Lower leg skin (tissue), 4 donors: Measurements from ENCODE around the gene TMEM254. TPM values are rescaled to one million over a fixed set of nuclear protein-coding genes. Genes with fewer than 3 reads are reported as not detected.
"Not testable (repeated sequence)": the region's sequence is repeated elsewhere in the genome, so short reads cannot be mapped to it uniquely, and the experiment has no call there.

ENCODE experiments used
- DNase-seq, 2 donors: peaks; one replicate each; pipeline ENCODE4 v3.0.0-alpha.2; 2019; ENCODE audit warnings: low spot score in 2 of 2
- H3K4me3 ChIP-seq: fragments of 200-600 bp; sonication (generic); 2 replicates; pipeline ENCODE4 v1.5.1; 2017; ENCODE audit warnings: mild to moderate bottlenecking, low read depth; ENCODE audit not compliant: poor library complexity, severe bottlenecking
- POLR2A ChIP-seq, 2 donors: fragments of 450-650 bp; IDR thresholded peaks; one replicate each; pipeline ENCODE4 v1.6.1; 2016 to 2017; ENCODE audit warnings: antibody characterized with exemption in 2 of 2, mild to moderate bottlenecking in 1 of 2, moderate library complexity in 1 of 2
- WGBS, 2 donors: methylation state at CpG; one replicate each; pipeline ENCODE4 v1.1.5; 2018; 5-methylcytosine and 5-hydroxymethylcytosine counted together
- intact Hi-C: fragments of 100-400 bp; cut with DNase I; formaldehyde crosslinking; loops from one replicate; pipeline ENCODE4 v1.15.0; 2023; ENCODE audit warnings: low total_unique reads
- total RNA-seq, 4 donors: library from RNA; depleted of rRNA; stranded (reverse); fragments of >200 nt; gene quantifications; one replicate each; pipeline ENCODE4 v1.1.0, GENCODE V29; 2016
- TF ChIP-seq, protein P1 (sequence below), 3 donors: fragments of 450-650 bp; IDR thresholded peaks; one replicate each; pipeline ENCODE4 v1.5.1; 2016; ENCODE audit warnings: antibody characterized with exemption in 3 of 3, mild to moderate bottlenecking in 3 of 3, moderate library complexity in 2 of 3

TMEM254 gene
- total RNA-seq, 4 donors from 2014 or later: 30.9 to 74.4 (median 48.6) TPM

DNA sequence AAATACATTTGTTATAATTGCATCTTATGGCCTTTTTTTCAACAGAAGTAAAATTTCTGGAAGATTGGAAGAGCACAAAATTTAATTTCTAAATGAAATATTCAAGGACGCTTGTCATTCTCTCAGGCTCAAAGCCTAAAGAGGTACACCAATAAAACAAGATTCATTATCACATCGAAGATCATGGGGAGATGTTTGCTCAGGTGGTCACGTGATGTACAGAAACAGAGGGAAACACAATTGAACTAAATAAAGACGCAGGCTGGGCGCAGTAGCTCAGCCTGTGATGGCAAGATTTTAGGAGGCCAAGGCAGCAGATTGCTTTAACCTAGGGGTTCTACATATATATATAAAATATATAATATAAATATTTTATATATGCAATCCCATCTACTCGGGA, 37.3 kb upstream of the TMEM254 start:
- H3K4me3 ChIP-seq: no peak overlapping the region
- TF ChIP-seq, protein P1, sequence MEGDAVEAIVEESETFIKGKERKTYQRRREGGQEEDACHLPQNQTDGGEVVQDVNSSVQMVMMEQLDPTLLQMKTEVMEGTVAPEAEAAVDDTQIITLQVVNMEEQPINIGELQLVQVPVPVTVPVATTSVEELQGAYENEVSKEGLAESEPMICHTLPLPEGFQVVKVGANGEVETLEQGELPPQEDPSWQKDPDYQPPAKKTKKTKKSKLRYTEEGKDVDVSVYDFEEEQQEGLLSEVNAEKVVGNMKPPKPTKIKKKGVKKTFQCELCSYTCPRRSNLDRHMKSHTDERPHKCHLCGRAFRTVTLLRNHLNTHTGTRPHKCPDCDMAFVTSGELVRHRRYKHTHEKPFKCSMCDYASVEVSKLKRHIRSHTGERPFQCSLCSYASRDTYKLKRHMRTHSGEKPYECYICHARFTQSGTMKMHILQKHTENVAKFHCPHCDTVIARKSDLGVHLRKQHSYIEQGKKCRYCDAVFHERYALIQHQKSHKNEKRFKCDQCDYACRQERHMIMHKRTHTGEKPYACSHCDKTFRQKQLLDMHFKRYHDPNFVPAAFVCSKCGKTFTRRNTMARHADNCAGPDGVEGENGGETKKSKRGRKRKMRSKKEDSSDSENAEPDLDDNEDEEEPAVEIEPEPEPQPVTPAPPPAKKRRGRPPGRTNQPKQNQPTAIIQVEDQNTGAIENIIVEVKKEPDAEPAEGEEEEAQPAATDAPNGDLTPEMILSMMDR (IDR thresholded peaks at IDR 0.05): no peak
- TF ChIP-seq POLR2A (IDR thresholded peaks at IDR 0.05): no peak
- DNase-seq: no peak
- intact Hi-C loops: no loop called here
- WGBS, 2 donors: 94 to 96% methylated on average over 6 of the region's 6 CpGs

DNA sequence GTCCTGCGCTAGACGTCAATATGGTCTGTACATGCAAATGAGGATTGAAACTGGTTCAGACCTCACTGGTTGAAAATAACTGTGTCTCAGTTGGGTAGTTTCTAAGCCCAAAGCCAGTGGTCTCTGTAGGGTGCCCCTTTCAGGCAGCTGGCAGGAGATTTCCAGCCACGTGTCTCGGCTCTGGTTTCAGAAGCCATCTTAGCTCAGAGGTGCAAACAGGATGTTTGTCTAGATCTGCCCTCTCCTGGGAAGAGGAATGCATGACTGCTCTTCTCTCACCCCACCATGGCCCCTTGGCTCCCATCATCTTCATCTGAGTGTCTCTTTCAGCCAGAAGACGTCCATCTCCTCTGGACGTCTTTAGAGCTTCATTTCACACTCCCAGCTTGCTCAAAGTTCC, 33.5 kb upstream of the TMEM254 start:
- intact Hi-C loops, H3K4me3 ChIP-seq, DNase-seq: not testable (repeated sequence)
- 68 to 74% methylated on average over 6 of the region's 6 CpGs for WGBS, 2 donors

DNA sequence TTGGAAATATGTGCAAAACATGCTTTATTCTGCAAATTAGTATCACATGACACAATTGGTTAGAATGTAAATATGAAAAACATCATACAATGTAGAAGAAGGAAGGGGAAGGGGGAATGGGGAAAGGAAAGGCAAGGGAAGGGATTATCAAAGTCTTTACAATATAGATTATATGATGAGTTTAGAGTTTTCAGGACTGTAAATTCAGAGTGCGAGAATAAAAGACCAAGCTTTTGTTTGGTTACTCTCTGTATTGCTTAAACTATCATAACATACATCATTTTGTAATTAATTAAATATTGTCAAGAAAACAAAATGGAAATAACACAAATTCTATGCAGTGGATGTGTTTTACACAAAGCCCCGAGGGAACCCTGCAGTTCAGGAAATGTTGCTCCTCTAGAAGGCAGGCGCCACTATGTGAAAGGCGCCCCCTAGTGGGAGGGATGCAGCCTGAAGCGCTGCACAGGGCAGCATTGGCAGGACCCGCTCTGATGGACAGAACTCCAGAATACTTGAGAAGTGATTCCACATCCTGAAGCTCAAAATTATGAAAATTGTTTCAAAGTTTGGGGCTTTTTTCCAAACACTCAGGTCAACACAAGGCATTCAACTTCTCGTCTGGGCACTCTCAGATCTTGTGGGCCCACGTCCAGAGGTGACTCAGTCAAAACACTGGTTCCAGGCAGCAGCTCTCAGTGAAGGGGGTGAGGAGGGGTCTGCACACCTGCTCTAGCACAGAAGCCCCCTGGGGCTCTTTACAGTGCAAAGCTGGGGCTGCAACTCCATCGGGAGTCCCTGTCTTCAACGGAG, 31.6 kb upstream of the TMEM254 start:
- H3K4me3 ChIP-seq: no peak overlapping the region
- intact Hi-C loops: no loop called here
- DNase-seq: peak; percentile 61 to 93
- 31 to 38% methylated on average over 10 of the region's 10 CpGs for WGBS, 2 donors
- TF ChIP-seq POLR2A (IDR thresholded peaks at IDR 0.05): no peak
- TF ChIP-seq, protein P1 (IDR thresholded peaks at IDR 0.05): peak in 1 of 3 donors; percentile 60

DNA sequence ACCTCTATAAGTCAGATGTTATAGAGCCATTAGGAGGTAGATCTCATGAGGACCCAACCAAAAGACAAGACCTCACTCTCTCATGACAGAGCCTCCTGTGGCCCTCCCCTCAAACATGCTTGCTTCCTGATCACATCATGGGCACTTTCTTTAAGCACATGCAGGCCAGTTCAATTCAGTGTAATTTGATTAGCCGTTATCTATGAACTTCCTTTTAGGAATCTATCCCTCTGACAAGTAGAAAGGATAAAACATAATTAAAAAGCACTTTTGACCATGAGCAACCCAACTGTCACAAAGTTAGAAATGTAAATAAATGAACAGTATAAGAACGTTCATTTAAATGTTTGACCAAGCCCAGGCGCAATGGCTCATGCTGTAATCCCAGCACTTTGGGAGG, 27.7 kb upstream of the TMEM254 start:
- no peak for DNase-seq
- no peak overlapping the region for H3K4me3 ChIP-seq
- WGBS, 2 donors: 96 to 97% methylated on average over 3 of the region's 3 CpGs
- intact Hi-C loops: no loop called here
- TF ChIP-seq, protein P1 (IDR thresholded peaks at IDR 0.05): no peak
- no peak for TF ChIP-seq POLR2A (IDR thresholded peaks at IDR 0.05)

DNA sequence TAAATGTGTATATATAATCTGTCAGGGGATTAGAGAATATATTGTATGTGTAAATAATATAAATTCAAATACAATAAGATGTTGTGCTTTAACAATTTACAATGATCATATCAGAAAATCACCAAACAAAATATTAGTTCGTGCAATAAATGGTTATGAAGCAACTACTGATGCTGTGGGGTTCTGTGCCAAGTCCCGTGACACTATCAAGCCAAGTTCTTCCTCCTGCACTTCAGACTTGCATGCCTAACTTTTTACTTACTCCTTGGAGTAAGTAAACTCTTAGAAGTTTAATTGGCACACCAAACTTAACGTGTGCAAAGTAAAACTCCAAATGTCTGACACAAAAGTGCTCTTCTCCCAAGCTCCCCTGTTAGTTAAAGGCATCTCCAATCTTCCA, 26.5 kb upstream of the TMEM254 start:
- H3K4me3 ChIP-seq: no peak overlapping the region
- TF ChIP-seq POLR2A (IDR thresholded peaks at IDR 0.05): no peak
- TF ChIP-seq, protein P1 (IDR thresholded peaks at IDR 0.05): no peak
- DNase-seq: peak in 1 of 2 donors; percentile 67
- intact Hi-C loops: no loop called here
- WGBS, 2 donors: 49 to 56% methylated on average over 3 of the region's 3 CpGs

DNA sequence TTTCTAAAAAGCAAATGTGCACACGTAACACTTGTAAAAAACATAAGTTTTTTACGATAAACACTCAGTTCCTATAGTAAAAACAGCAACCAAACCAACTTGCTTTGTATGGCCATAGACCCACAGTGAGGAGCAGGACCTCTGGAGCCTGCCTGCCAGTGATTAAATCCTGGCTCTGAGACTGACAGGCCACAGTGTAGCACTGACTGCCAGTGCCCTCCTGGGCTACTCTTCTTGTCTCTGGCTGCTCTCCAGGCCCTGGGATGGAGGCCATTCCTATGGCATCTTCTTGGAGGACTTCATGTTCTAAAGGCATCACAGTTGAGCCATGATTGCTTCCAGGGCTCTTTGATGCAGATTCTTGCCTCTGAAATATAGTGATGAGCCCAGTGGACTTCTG, 22.7 kb upstream of the TMEM254 start:
- intact Hi-C loops: no loop called here
- 99% methylated on average over 2 of the region's 2 CpGs for WGBS, 2 donors
- no peak overlapping the region for H3K4me3 ChIP-seq
- no peak for DNase-seq
- no peak for TF ChIP-seq POLR2A (IDR thresholded peaks at IDR 0.05)
- TF ChIP-seq, protein P1 (IDR thresholded peaks at IDR 0.05): no peak
